WTC11 (cell line): ENCODE results near the gene EPHB6.

ENCODE experiments used
- CTCF ChIP-seq: fragments of 200-600 bp; IDR thresholded peaks from 2 replicates; pipeline ENCODE4 v1.8.0; 2022; ENCODE audit warnings: antibody characterized with exemption
- FOXP1 ChIP-seq: sonication (generic); formaldehyde crosslinking; IDR thresholded peaks from 2 replicates; pipeline ENCODE4 v1.8.0; 2022; ENCODE audit warnings: missing genetic modification reagents, mild to moderate bottlenecking, moderate library complexity, borderline replicate concordance
- NFE2L1 ChIP-seq: sonication (generic); formaldehyde crosslinking; IDR thresholded peaks from 2 replicates; pipeline ENCODE4 v1.8.1; 2023; ENCODE audit warnings: missing genetic modification reagents
- SMAD3 ChIP-seq: sonication (generic); formaldehyde crosslinking; IDR thresholded peaks from 2 replicates; pipeline ENCODE4 v1.8.0; 2022; ENCODE audit warnings: missing genetic modification reagents, mild to moderate bottlenecking, borderline replicate concordance

- no peak for TF ChIP-seq NFE2L1 (CRISPR knock-in tag)
- no peak for TF ChIP-seq FOXP1 (CRISPR knock-in tag)
- TF ChIP-seq CTCF, result no peak
- no peak for TF ChIP-seq SMAD3 (CRISPR knock-in tag)
Measured at GRCh38 chr7:142806022-142806356, 48.9 kb upstream of the EPHB6 start.
